ENCODE results near the gene KIF13A. TPM values are rescaled to one million over a fixed set of nuclear protein-coding genes. Genes with fewer than 3 reads are reported as not detected.
"Not testable (repeated sequence)": the region's sequence is repeated elsewhere in the genome, so short reads cannot be mapped to it uniquely, and the experiment has no call there.

KIF13A gene
- total RNA-seq, 4 donors from 2014 or later = 63.8 to 86.3 (median 78.2) TPM

- no peak overlapping the region for H3K27ac ChIP-seq (replicated peaks in 1 of 4)
- H3K4me3 ChIP-seq = no peak overlapping the region
- WGBS = 98% methylated on average over 5 of the region's 5 CpGs
- no peaks in the 10 kb centered on the region for H3K27me3 ChIP-seq
- intact Hi-C loops (cut with DNase I) = loop anchor here (5.0 kb wide), 1 partner anchor 137 kb away; the partner anchor contains the start of gene KIF13A
- peaks cover 6 to 32% (median 27%) of the 10 kb centered on the region in 4 donors for H3K4me1 ChIP-seq
- no peak for DNase-seq (ENCODE audit: extremely low spot score)
- peaks cover 0 to 55% (median 28%) of the 10 kb centered on the region in 4 donors for H3K36me3 ChIP-seq
- TF ChIP-seq EP300 (IDR thresholded peaks at IDR 0.05) (no peak), CTCF (IDR thresholded peaks at IDR 0.05) (no peak), POLR2A (IDR thresholded peaks at IDR 0.05; ENCODE audit: low read depth) (no peak)
- H3K9me3 ChIP-seq = no peaks in the 10 kb centered on the region
Measured at GRCh38 chr6:17850281-17850680, 137.2 kb downstream of the KIF13A start.

GRCh38 chr6:17847203-17847760, 140.2 kb downstream of the KIF13A start:
- no peak for DNase-seq (ENCODE audit: extremely low spot score)
- intact Hi-C loops (cut with DNase I) = no loop called here
- Histone ChIP-seq H3K27ac (replicated peaks in 1 of 4) (no peak overlapping the region), H3K4me3 (no peak overlapping the region), H3K4me1 (peaks cover 3 to 22% (median 16%) of the 10 kb centered on the region in 4 donors), H3K36me3 (peaks cover 0 to 50% (median 27%) of the 10 kb centered on the region in 4 donors), H3K27me3 (no peaks in the 10 kb centered on the region), H3K9me3 (no peaks in the 10 kb centered on the region)
- 87% methylated on average over 4 of the region's 4 CpGs for WGBS
- TF ChIP-seq POLR2AphosphoS5 (IDR thresholded peaks at IDR 0.05) (no peak), CTCF (IDR thresholded peaks at IDR 0.05) (no peak), EP300 (IDR thresholded peaks at IDR 0.05) (no peak), POLR2A (IDR thresholded peaks at IDR 0.05; ENCODE audit: low read depth) (no peak)

DNA sequence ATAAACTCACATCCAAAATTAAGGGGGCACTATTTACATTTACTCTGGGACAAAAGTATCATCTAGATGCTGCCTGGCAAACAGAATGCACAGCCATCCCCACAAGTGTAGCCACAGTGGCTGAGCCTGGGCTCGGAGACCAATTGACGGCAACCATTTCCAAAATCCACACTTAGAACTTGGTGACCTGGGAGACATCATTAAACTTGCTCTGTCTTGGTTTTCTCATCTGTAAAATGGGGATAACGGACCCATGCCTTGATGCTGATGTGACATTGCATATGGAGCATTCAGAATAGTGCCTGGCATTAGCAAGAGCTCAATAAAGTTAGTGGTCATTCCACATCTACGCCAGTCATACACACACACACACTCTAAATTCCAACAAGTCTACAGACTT, 140.7 kb downstream of the KIF13A start:
- 96% methylated on average over 4 of the region's 4 CpGs for WGBS
- Histone ChIP-seq H3K9me3 (no peaks in the 10 kb centered on the region), H3K27me3 (no peaks in the 10 kb centered on the region), H3K27ac (replicated peaks in 1 of 4) (no peak overlapping the region), H3K4me3 (no peak overlapping the region), H3K4me1 (peaks cover 0 to 17% (median 11%) of the 10 kb centered on the region in 4 donors), H3K36me3 (peaks cover 0 to 50% (median 30%) of the 10 kb centered on the region in 4 donors)
- no peak for DNase-seq (ENCODE audit: extremely low spot score)
- TF ChIP-seq EP300 (IDR thresholded peaks at IDR 0.05) (no peak), CTCF (IDR thresholded peaks at IDR 0.05) (no peak), POLR2AphosphoS5 (IDR thresholded peaks at IDR 0.05) (no peak), POLR2A (IDR thresholded peaks at IDR 0.05; ENCODE audit: low read depth) (no peak)
- intact Hi-C loops (cut with DNase I) = no loop called here

GRCh38 chr6:17845598-17845997, 141.8 kb downstream of the KIF13A start:
- TF ChIP-seq CTCF (IDR thresholded peaks at IDR 0.05) (peak in 2 of 3 experiments; percentile 5 to 38), POLR2AphosphoS5 (IDR thresholded peaks at IDR 0.05) (no peak)
- 38% methylated on average over 4 of the region's 4 CpGs for WGBS
- DNase-seq (ENCODE audit: extremely low spot score) = no peak
- no peak overlapping the region for H3K4me3 ChIP-seq
- no peaks in the 10 kb centered on the region for H3K27me3 ChIP-seq
- no peaks in the 10 kb centered on the region for H3K9me3 ChIP-seq
- intact Hi-C loops (cut with DNase I) = no loop called here
- H3K4me1 ChIP-seq = peaks cover 0 to 5% (median under 1%) of the 10 kb centered on the region in 4 donors
- H3K36me3 ChIP-seq = peaks cover 0 to 47% (median 30%) of the 10 kb centered on the region in 4 donors
- no peak overlapping the region for H3K27ac ChIP-seq (replicated peaks in 1 of 4)

DNA sequence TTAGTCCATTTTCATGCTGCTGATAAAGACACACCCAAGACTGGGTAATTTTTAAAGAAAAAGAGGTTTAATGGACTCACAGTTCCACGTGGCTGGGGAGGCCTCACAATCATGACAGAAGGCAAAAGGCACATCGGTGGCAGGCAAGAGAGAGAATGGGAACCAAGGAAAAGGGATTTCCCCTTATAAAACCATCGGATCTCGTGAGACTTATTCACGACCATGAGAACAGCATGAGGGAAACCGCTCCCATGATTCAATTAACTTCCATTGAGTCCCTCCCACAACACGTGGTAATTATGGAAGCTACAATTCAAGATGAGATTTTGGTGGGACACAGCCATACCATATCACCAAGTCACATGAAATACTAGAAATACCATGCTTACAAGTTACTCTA, 142.5 kb downstream of the KIF13A start:
- H3K36me3 ChIP-seq = peaks cover 0 to 41% (median 25%) of the 10 kb centered on the region in 4 donors
- WGBS = 91% methylated on average over 7 of the region's 7 CpGs
- H3K9me3 ChIP-seq; DNase-seq (ENCODE audit: extremely low spot score); H3K4me1 ChIP-seq; intact Hi-C loops (cut with DNase I); H3K4me3 ChIP-seq; H3K27me3 ChIP-seq; H3K27ac ChIP-seq (replicated peaks in 1 of 4): not testable (repeated sequence)
